ENCODE results near the gene ECI2. TPM values are rescaled to one million over a fixed set of nuclear protein-coding genes. Genes with fewer than 3 reads are reported as not detected.

ECI2 gene, protein sequence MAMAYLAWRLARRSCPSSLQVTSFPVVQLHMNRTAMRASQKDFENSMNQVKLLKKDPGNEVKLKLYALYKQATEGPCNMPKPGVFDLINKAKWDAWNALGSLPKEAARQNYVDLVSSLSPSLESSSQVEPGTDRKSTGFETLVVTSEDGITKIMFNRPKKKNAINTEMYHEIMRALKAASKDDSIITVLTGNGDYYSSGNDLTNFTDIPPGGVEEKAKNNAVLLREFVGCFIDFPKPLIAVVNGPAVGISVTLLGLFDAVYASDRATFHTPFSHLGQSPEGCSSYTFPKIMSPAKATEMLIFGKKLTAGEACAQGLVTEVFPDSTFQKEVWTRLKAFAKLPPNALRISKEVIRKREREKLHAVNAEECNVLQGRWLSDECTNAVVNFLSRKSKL
- total RNA-seq = 100 to 1,000 TPM in 4 of 6 experiments, 10 to 100 TPM in 2; 76.4 to 140 (median 111) TPM
- long read RNA-seq, transcript ECI2-201 (10 exons, 1,380 nt) = minor isoform, 15 of 45 reads
- long read RNA-seq, transcript ECI2-202 (10 exons, 1,407 nt) = major isoform, 20 of 45 reads
- long read RNA-seq, partial matches to known transcripts = 6 of 45 reads
- long read RNA-seq, other reads (novel, unspliced or antisense) = 2 of 45 reads

- no peaks in the 10 kb centered on the region for H3K9me3 ChIP-seq
- intact Hi-C loops (cut with DNase I) = no loop called here
- under 1% methylated on average over 29 of the region's 66 CpGs for WGBS (ENCODE audit: insufficient coverage, low coverage, low lambda C conversion rate, missing lambda C conversion rate)
These were observed at the start of gene ECI2 for GRCh38 chr6:4134841-4135664. ECI2 (minus strand) TSS chr6:4135575; CDS start chr6:4135560, 15 bp downstream.

DNA sequence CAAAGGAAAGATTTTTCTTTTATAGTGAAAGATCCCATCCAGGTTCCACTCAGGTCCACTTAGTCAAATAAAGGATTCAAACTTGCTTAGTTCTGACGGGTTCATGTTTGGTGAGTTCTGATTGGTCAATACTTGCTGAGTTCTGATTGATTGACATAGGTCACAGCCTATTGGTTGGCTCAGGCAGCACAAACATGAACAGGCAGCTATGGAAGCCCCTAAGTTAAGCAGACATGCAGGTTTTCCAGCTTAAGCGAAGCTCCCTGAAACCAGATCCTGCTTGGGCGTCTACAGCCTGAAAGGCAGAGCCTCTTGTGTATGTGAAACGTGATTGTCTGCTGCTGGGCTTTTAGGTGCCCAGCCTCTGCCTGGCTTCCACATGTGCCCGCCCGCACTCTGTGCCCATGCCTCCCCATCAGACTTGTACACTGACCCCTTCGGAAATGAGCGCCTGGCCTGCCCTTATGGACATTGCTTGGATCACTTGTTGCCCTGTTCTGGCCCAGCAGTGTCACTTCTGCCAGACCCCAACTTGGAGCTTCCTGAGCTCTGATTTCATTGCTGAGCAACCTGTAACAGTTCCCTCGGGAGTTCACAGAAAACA, 45.4 kb upstream of the ECI2 start:
- no peak overlapping the region for H3K4me3 ChIP-seq
- H3K9me3 ChIP-seq = no peaks in the 10 kb centered on the region
- no peak for DNase-seq
- no peak for ATAC-seq
- H3K27ac ChIP-seq = no peak overlapping the region
- no peak for TF ChIP-seq CTCF (IDR thresholded peaks at IDR 0.05)
- TF ChIP-seq POLR2A (IDR thresholded peaks at IDR 0.05) = no peak
- H3K27me3 ChIP-seq = no peaks in the 10 kb centered on the region
- 76% methylated on average over 8 of the region's 9 CpGs for WGBS (ENCODE audit: insufficient coverage, low coverage, low lambda C conversion rate, missing lambda C conversion rate)
- intact Hi-C loops (cut with DNase I) = no loop called here
- H3K4me1 ChIP-seq = no peaks in the 10 kb centered on the region
- H3K36me3 ChIP-seq = no peaks in the 10 kb centered on the region

More at GRCh38 chr6:4134841-4135664, at the start of gene ECI2:
- H3K4me1 ChIP-seq = peaks cover 0 to 49% (median 15%) of the 10 kb centered on the region in 4 donors
- peak in 2 of 3 donors; percentile 76 to 83 for DNase-seq
- H3K27me3 ChIP-seq = no peaks in the 10 kb centered on the region
- peak within 1 kb of the TSS; percentile 84 to 94 (median 84) for H3K27ac ChIP-seq
- peaks cover under 1 to 5% (median 3%) of the 10 kb centered on the region in 4 donors for H3K36me3 ChIP-seq
- TF ChIP-seq CTCF (IDR thresholded peaks at IDR 0.05) (no peak), POLR2A (IDR thresholded peaks at IDR 0.05) (peak; percentile 82)
- peak within 1 kb of the TSS; percentile 73 to 80 (median 76) for H3K4me3 ChIP-seq
- peak; percentile 45 to 63 (median 51) for ATAC-seq

GRCh38 chr6:4179960-4180651, 44.7 kb upstream of the ECI2 start:
- Histone ChIP-seq H3K27ac (no peak overlapping the region), H3K9me3 (no peaks in the 10 kb centered on the region), H3K4me1 (no peaks in the 10 kb centered on the region), H3K4me3 (no peak overlapping the region), H3K36me3 (no peaks in the 10 kb centered on the region), H3K27me3 (no peaks in the 10 kb centered on the region)
- intact Hi-C loops (cut with DNase I) = no loop called here
- WGBS (ENCODE audit: insufficient coverage, low coverage, low lambda C conversion rate, missing lambda C conversion rate) = 83% methylated on average over 4 of the region's 4 CpGs
- DNase-seq (no peak), ATAC-seq (no peak)
- TF ChIP-seq POLR2A (IDR thresholded peaks at IDR 0.05) (no peak), CTCF (IDR thresholded peaks at IDR 0.05) (no peak)
